CD4-positive, alpha-beta T cell (primary cell): ENCODE measurements around the gene GTF2H3. TPM values are rescaled to one million over a fixed set of nuclear protein-coding genes. Genes with fewer than 3 reads are reported as not detected.

ENCODE experiments used
- ATAC-seq: fragments of 200-7000 bp; cut with Tn5 transposase; one replicate; pipeline ENCODE4 v1.10.0; 2022; ENCODE audit warnings: mild to moderate bottlenecking; ENCODE audit not compliant: poor library complexity
- CTCF ChIA-PET: fragments of 350-600 bp; sonication (Branson Sonifier 250); formaldehyde crosslinking; loops from one replicate; lab custom pipeline; 2021; ENCODE audit warnings: antibody characterized with exemption, inconsistent platforms; lab: Charles Lee
- POLR2A ChIA-PET: fragments of 350-600 bp; sonication (Branson Sonifier 250); formaldehyde crosslinking; loops from one replicate; lab custom pipeline; 2021; ENCODE audit warnings: antibody characterized with exemption, inconsistent platforms; lab: Charles Lee
- DNase-seq, 14 experiments: peaks; one replicate each; pipeline ENCODE4 v3.0.0-alpha.2; 2013 to 2020; ENCODE audit warnings: mixed read lengths in 2 of 14
- H3K27ac ChIP-seq, 2 donors: one replicate each; pipeline versions ENCODE4 v1.5.1 to v1.7.0; 2013; ENCODE audit warnings: low read length in 2 of 2, low read depth in 1 of 2, mild to moderate bottlenecking in 1 of 2
- H3K27me3 ChIP-seq, 2 experiments: 1 replicate in 1 of 2; 2 replicates in 1 of 2; pipeline versions ENCODE4 v1.6.1 to v1.7.0; 2013; ENCODE audit warnings: low read length in 2 of 2, control low read depth in 1 of 2, mild to moderate bottlenecking in 1 of 2, moderate library complexity in 1 of 2; ENCODE audit not compliant: insufficient read depth in 2 of 2, control insufficient read depth in 1 of 2
- H3K36me3 ChIP-seq: one replicate; pipeline ENCODE4 v1.6.1; 2013; ENCODE audit warnings: low read length, control low read depth; ENCODE audit not compliant: insufficient read depth
- H3K4me1 ChIP-seq: one replicate; pipeline ENCODE4 v1.6.1; 2013; ENCODE audit warnings: low read length, control low read depth; ENCODE audit not compliant: insufficient read depth
- H3K4me3 ChIP-seq: one replicate; pipeline ENCODE4 v1.5.1; 2013; ENCODE audit warnings: mild to moderate bottlenecking, low read length, moderate library complexity
- H3K9me3 ChIP-seq, 2 experiments: 1 replicate in 1 of 2; 2 replicates in 1 of 2; pipeline versions ENCODE4 v1.6.1 to v1.7.0; 2013; ENCODE audit warnings: low read length in 2 of 2, mild to moderate bottlenecking in 2 of 2, control low read depth in 1 of 2, moderate library complexity in 1 of 2; ENCODE audit not compliant: control insufficient read depth in 1 of 2, insufficient read depth in 1 of 2
- H3K27ac Mint-ChIP-seq: one replicate; pipeline ENCODE4 v1.8.0; 2020; ENCODE audit warnings: mixed read lengths
- H3K27me3 Mint-ChIP-seq: one replicate; pipeline ENCODE4 v1.8.0; 2021; ENCODE audit warnings: mixed read lengths
- H3K36me3 Mint-ChIP-seq: one replicate; pipeline ENCODE4 v1.8.0; 2021; ENCODE audit warnings: low read depth, mixed read lengths
- H3K4me1 Mint-ChIP-seq: one replicate; pipeline ENCODE4 v1.8.0; 2021; ENCODE audit warnings: low read depth, mixed read lengths
- H3K4me3 Mint-ChIP-seq: one replicate; pipeline ENCODE4 v1.8.0; 2020; ENCODE audit warnings: mild to moderate bottlenecking, mixed read lengths
- H3K9me3 Mint-ChIP-seq: one replicate; pipeline ENCODE4 v1.8.0; 2020; ENCODE audit warnings: mixed read lengths
- intact Hi-C, 2 experiments: fragments of 100-400 bp; cut with DNase I in 1 of 2; cut with micrococcal nuclease in 1 of 2; formaldehyde crosslinking; loops; one replicate each; pipeline versions ENCODE4 v1.15.1 to v1.9.0; 2023 to 2025; cut with DNase I, micrococcal nuclease
- total RNA-seq, 174 experiments: library from RNA in 2 of 174; stranded (reverse) in 2 of 174; gene quantifications; one replicate each; pipeline ENCODE4 v1.2.3 and lab custom pipeline; 2021 to 2026
- TF ChIP-seq, protein P1 (sequence below): fragments of 200-600 bp; IDR thresholded peaks from one replicate; pipeline ENCODE4 v1.8.0; 2022; ENCODE audit warnings: antibody characterized with exemption, mild to moderate bottlenecking

GTF2H3 gene
- total RNA-seq, 2 experiments from 2014 or later: 12.3 to 12.9 TPM

DNA sequence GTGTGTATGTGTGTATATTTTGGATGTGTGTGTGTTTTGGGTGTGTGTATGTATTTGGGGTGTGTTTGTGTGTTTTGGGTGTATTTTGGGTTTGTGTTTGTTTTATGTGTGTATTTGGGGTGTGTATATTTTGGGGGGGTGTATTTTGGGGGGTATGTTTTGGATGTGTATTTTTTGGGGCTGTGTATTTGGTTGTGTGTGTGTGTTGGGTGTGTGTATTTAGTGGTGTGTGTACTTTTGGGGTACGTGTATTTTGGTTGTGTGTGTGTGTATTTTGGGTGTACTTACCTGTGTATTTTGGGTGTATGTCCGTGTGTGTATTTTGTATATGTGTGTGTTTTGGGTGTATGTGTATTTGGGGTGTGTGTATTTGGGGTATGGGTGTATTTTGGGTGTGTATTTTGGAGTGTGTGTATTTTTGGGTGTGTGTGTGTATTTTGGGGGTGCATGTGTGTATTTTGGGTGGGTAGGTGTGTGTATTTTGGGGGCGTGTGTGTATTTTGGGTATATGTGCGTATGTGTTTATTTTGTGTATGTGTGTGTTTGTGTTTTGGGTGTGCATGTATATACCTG, 20.6 kb downstream of the GTF2H3 start:
- Histone ChIP-seq H3K27me3 (no peaks in the 10 kb centered on the region), H3K9me3 (no peaks in the 10 kb centered on the region), H3K27ac (no peak overlapping the region), H3K4me1 (no peaks in the 10 kb centered on the region), H3K4me3 (no peak overlapping the region), H3K36me3 (peaks cover 54% of the 10 kb centered on the region)
- Mint-ChIP-seq H3K27me3 (no peaks in the 10 kb centered on the region), H3K4me3 (no peak overlapping the region), H3K36me3 (peaks cover 81% of the 10 kb centered on the region), H3K4me1 (no peaks in the 10 kb centered on the region), H3K27ac (no peak overlapping the region), H3K9me3 (no peaks in the 10 kb centered on the region)
- POLR2A ChIA-PET: no interaction called here
- TF ChIP-seq, protein P1, sequence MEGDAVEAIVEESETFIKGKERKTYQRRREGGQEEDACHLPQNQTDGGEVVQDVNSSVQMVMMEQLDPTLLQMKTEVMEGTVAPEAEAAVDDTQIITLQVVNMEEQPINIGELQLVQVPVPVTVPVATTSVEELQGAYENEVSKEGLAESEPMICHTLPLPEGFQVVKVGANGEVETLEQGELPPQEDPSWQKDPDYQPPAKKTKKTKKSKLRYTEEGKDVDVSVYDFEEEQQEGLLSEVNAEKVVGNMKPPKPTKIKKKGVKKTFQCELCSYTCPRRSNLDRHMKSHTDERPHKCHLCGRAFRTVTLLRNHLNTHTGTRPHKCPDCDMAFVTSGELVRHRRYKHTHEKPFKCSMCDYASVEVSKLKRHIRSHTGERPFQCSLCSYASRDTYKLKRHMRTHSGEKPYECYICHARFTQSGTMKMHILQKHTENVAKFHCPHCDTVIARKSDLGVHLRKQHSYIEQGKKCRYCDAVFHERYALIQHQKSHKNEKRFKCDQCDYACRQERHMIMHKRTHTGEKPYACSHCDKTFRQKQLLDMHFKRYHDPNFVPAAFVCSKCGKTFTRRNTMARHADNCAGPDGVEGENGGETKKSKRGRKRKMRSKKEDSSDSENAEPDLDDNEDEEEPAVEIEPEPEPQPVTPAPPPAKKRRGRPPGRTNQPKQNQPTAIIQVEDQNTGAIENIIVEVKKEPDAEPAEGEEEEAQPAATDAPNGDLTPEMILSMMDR: no peak
- ATAC-seq: no peak
- intact Hi-C loops: no loop called here
- CTCF ChIA-PET: no interaction called here
- DNase-seq: no peak

DNA sequence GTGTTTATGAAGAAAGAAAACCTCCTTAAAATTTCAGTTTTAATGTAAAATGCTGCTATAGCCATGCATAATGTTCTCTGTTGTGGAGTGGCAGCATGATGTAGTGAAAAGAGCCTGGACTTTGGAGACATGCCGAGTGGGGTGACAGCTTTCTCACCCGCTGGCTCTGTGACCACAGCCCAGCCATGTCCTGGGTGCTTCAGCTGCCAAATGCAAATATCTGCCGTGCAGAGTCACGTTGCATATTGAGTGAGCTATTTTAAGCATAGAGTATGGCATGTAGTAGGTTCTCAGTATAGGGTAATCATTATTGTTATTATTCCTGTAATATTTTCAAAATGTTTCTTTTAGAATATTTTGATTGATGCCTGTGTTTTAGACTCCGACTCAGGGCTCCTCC, 21.8 kb downstream of the GTF2H3 start:
- TF ChIP-seq, protein P1: no peak
- no peak for DNase-seq
- Mint-ChIP-seq H3K27ac (no peak overlapping the region), H3K9me3 (no peaks in the 10 kb centered on the region), H3K4me3 (no peak overlapping the region), H3K36me3 (peaks cover 81% of the 10 kb centered on the region), H3K4me1 (peaks cover 6% of the 10 kb centered on the region), H3K27me3 (no peaks in the 10 kb centered on the region)
- intact Hi-C loops: no loop called here
- Histone ChIP-seq H3K4me3 (no peak overlapping the region), H3K27ac (no peak overlapping the region), H3K9me3 (no peaks in the 10 kb centered on the region), H3K36me3 (peaks cover 52% of the 10 kb centered on the region), H3K27me3 (no peaks in the 10 kb centered on the region), H3K4me1 (no peaks in the 10 kb centered on the region)
- CTCF ChIA-PET: no interaction called here
- ATAC-seq: no peak
- POLR2A ChIA-PET: no interaction called here

DNA sequence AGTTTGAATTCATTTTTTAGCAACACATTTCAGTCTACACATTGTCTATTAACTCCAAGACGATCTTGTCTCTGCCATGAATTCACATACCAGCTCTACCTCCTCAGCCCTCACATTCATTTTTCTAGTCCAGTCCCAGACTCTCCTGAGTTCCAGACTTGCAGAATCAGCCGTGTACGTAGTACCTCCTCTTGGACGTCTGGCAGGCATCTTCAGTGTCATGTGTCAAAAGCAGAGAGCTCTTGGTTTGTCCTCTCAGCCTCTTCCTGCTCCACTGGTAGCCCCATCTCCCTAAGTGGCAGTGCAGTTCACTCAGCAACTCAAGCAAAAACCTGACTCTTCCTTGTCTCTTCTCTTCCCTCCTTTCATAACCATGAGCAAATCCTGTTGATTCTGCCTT, 22.8 kb downstream of the GTF2H3 start:
- H3K4me1 ChIP-seq: no peaks in the 10 kb centered on the region
- Mint-ChIP-seq H3K4me1 (peaks cover 6% of the 10 kb centered on the region), H3K4me3 (no peak overlapping the region), H3K36me3 (peaks cover 75% of the 10 kb centered on the region), H3K9me3 (no peaks in the 10 kb centered on the region), H3K27me3 (no peaks in the 10 kb centered on the region), H3K27ac (no peak overlapping the region)
- ChIA-PET POLR2A (no interaction called here), CTCF (no interaction called here)
- no peak overlapping the region for H3K4me3 ChIP-seq
- no peak for ATAC-seq
- intact Hi-C loops: no loop called here
- TF ChIP-seq, protein P1: no peak
- no peaks in the 10 kb centered on the region for H3K9me3 ChIP-seq
- peaks cover 43% of the 10 kb centered on the region for H3K36me3 ChIP-seq
- H3K27me3 ChIP-seq: no peaks in the 10 kb centered on the region
- no peak overlapping the region for H3K27ac ChIP-seq
- no peak for DNase-seq
